Trophoblast cell (in vitro differentiated cells and primary cell): ENCODE data around the gene TBC1D8.

Experiments
- DNase-seq, 2 donors: peaks; one replicate each; pipeline ENCODE4 v3.0.0-alpha.2; 2016
- H2AFZ ChIP-seq: 2 replicates; pipeline ENCODE4 v1.6.1; 2013; ENCODE audit warnings: low read length, moderate library complexity, mild to moderate bottlenecking; ENCODE audit not compliant: insufficient read depth, poor library complexity
- H2AK5ac ChIP-seq: 2 replicates; pipeline ENCODE4 v1.6.1; 2013; ENCODE audit warnings: mild to moderate bottlenecking, low read length
- H2BK120ac ChIP-seq: 2 replicates; pipeline ENCODE4 v1.6.1; 2013; ENCODE audit warnings: low read length, mild to moderate bottlenecking, moderate library complexity; ENCODE audit not compliant: insufficient read depth, poor library complexity
- H2BK12ac ChIP-seq: 2 replicates; pipeline ENCODE4 v1.6.1; 2013; ENCODE audit warnings: mild to moderate bottlenecking, low read length, moderate library complexity
- H2BK5ac ChIP-seq: 2 replicates; pipeline ENCODE4 v1.6.1; 2013; ENCODE audit warnings: low read length, low read depth, moderate library complexity, mild to moderate bottlenecking; ENCODE audit not compliant: poor library complexity
- H3K14ac ChIP-seq: 2 replicates; pipeline ENCODE4 v1.6.1; 2013; ENCODE audit warnings: mild to moderate bottlenecking, low read length
- H3K18ac ChIP-seq: 2 replicates; pipeline ENCODE4 v1.6.1; 2013; ENCODE audit warnings: mild to moderate bottlenecking, low read length
- H3K23ac ChIP-seq: 2 replicates; pipeline ENCODE4 v1.6.1; 2013; ENCODE audit warnings: low read length
- H3K27ac ChIP-seq: 2 replicates; pipeline ENCODE4 v1.5.1; 2013; ENCODE audit warnings: low read depth, mild to moderate bottlenecking, inconsistent platforms, low read length, moderate library complexity
- H3K27me3 ChIP-seq: 2 replicates; pipeline ENCODE4 v1.6.1; 2013; ENCODE audit warnings: inconsistent platforms, mild to moderate bottlenecking, low read length, moderate library complexity; ENCODE audit not compliant: insufficient read depth
- H3K36me3 ChIP-seq, 2 experiments: 1 replicate in 1 of 2; 2 replicates in 1 of 2; pipeline ENCODE4 v1.6.1; 2013; ENCODE audit warnings: low read length in 2 of 2, mild to moderate bottlenecking in 2 of 2, moderate library complexity in 1 of 2; ENCODE audit not compliant: insufficient read depth in 2 of 2, control insufficient read depth in 1 of 2
- H3K4ac ChIP-seq: 2 replicates; pipeline ENCODE4 v1.6.1; 2013; ENCODE audit warnings: low read depth, mild to moderate bottlenecking, low read length, moderate library complexity
- H3K4me1 ChIP-seq, 2 experiments: 1 replicate in 1 of 2; 2 replicates in 1 of 2; pipeline ENCODE4 v1.6.1; 2013; ENCODE audit warnings: low read length in 2 of 2, mild to moderate bottlenecking in 2 of 2, moderate library complexity in 1 of 2; ENCODE audit not compliant: insufficient read depth in 2 of 2, control insufficient read depth in 1 of 2
- H3K4me2 ChIP-seq: 2 replicates; pipeline ENCODE4 v1.6.1; 2013; ENCODE audit warnings: inconsistent platforms, mild to moderate bottlenecking, low read length, moderate library complexity
- H3K4me3 ChIP-seq: 2 replicates; pipeline ENCODE4 v1.5.1; 2013; ENCODE audit warnings: mild to moderate bottlenecking, low read depth, low read length, inconsistent platforms
- H3K79me1 ChIP-seq: one replicate; pipeline ENCODE4 v1.6.1; 2013; ENCODE audit warnings: low read length
- H3K79me2 ChIP-seq: 2 replicates; pipeline ENCODE4 v1.6.1; 2013; ENCODE audit warnings: low read length, mild to moderate bottlenecking; ENCODE audit not compliant: control insufficient read depth, insufficient read depth, poor library complexity
- H3K9ac ChIP-seq: 2 replicates; pipeline ENCODE4 v1.6.1; 2013; ENCODE audit warnings: mild to moderate bottlenecking, low read length
- H3K9me3 ChIP-seq: 2 replicates; pipeline ENCODE4 v1.6.1; 2013; ENCODE audit warnings: low read depth, mild to moderate bottlenecking, control low read depth, inconsistent platforms, low read length; ENCODE audit not compliant: insufficient read depth
- H4K12ac ChIP-seq: 2 replicates; pipeline ENCODE4 v1.6.1; 2013; ENCODE audit warnings: low read depth, mild to moderate bottlenecking, low read length, moderate library complexity
- H4K8ac ChIP-seq: 2 replicates; pipeline ENCODE4 v1.6.1; 2013; ENCODE audit warnings: low read depth, mild to moderate bottlenecking, low read length, moderate library complexity
- H4K91ac ChIP-seq: one replicate; pipeline ENCODE4 v1.6.1; 2013; ENCODE audit warnings: low read depth, mild to moderate bottlenecking, low read length, moderate library complexity
- WGBS: extraction: QIAGEN DNeasy Blood & Tissue Kit; methylation state at CpG from one replicate; pipeline ENCODE4 v1.1.7; 2013; ENCODE audit warnings: missing lambda C conversion rate; ENCODE audit not compliant: insufficient read length, insufficient coverage; ENCODE audit errors: extremely low coverage; 5-methylcytosine and 5-hydroxymethylcytosine counted together

The TBC1D8 gene

GRCh38 chr2:100983201-100983600 lies 168.0 kb downstream of the TBC1D8 start:
- Histone ChIP-seq H4K12ac (no peak overlapping the region), H4K8ac (peak overlapping the region; percentile 33), H3K14ac (peak overlapping the region; percentile 13), H3K4ac (peak overlapping the region; percentile 15), H3K79me1 (peaks cover 25% of the 10 kb centered on the region), H3K18ac (peak overlapping the region; percentile 25), H3K4me2 (no peak overlapping the region), H2BK12ac (peak overlapping the region; percentile 94), H2BK120ac (no peak overlapping the region), H2AK5ac (peak overlapping the region; percentile 42), H3K4me3 (no peak overlapping the region), H3K27ac (no peak overlapping the region), H3K23ac (no peak overlapping the region), H3K79me2 (peaks cover 2% of the 10 kb centered on the region), H3K36me3 (no peaks in the 10 kb centered on the region), H3K9ac (no peak overlapping the region), H2AFZ (no peak overlapping the region), H3K9me3 (no peaks in the 10 kb centered on the region), H4K91ac (peak overlapping the region; percentile 80), H2BK5ac (peak overlapping the region; percentile 36), H3K4me1 (peaks cover 29% of the 10 kb centered on the region in 2 experiments), H3K27me3 (no peaks in the 10 kb centered on the region)
- no CpG with 5 or more reads among the region's 12 CpGs for WGBS
- DNase-seq: no peak

- Histone ChIP-seq H3K9ac (no peak overlapping the region), H3K36me3 (no peaks in the 10 kb centered on the region), H2AK5ac (peak overlapping the region; percentile 71), H2AFZ (no peak overlapping the region), H3K27me3 (no peaks in the 10 kb centered on the region), H3K18ac (peak overlapping the region; percentile 58), H3K9me3 (no peaks in the 10 kb centered on the region), H4K91ac (peak overlapping the region; percentile 88), H4K8ac (peak overlapping the region; percentile 47), H2BK120ac (peak overlapping the region; percentile 70), H3K4me1 (peaks cover 33% of the 10 kb centered on the region in 2 experiments), H3K23ac (no peak overlapping the region), H3K4me3 (no peak overlapping the region), H4K12ac (no peak overlapping the region), H3K79me1 (peaks cover 28% of the 10 kb centered on the region), H3K79me2 (peaks cover 2% of the 10 kb centered on the region), H3K27ac (no peak overlapping the region), H2BK5ac (no peak overlapping the region), H3K14ac (peak overlapping the region; percentile 47), H3K4me2 (no peak overlapping the region), H3K4ac (no peak overlapping the region), H2BK12ac (peak overlapping the region; percentile 90)
- DNase-seq: no peak
- WGBS: no CpG with 5 or more reads among the region's 8 CpGs
These were observed 168.7 kb downstream of the TBC1D8 start for GRCh38 chr2:100982431-100982861.

- Histone ChIP-seq H4K8ac (peak overlapping the region; percentile 17), H2AFZ (no peak overlapping the region), H2BK12ac (peak overlapping the region; percentile 81), H3K18ac (peak overlapping the region; percentile 63), H3K79me2 (peaks cover 2% of the 10 kb centered on the region), H3K36me3 (no peaks in the 10 kb centered on the region), H3K79me1 (peaks cover 36% of the 10 kb centered on the region), H2AK5ac (no peak overlapping the region), H3K4me3 (no peak overlapping the region), H2BK120ac (peak overlapping the region; percentile 70), H3K9ac (no peak overlapping the region), H3K23ac (no peak overlapping the region), H3K4me1 (peaks cover 42 to 45% of the 10 kb centered on the region in 2 experiments), H3K4ac (no peak overlapping the region), H4K12ac (no peak overlapping the region), H3K27me3 (no peaks in the 10 kb centered on the region), H4K91ac (peak overlapping the region; percentile 88), H3K9me3 (no peaks in the 10 kb centered on the region), H3K4me2 (peak overlapping the region; percentile 38), H2BK5ac (peak overlapping the region; percentile 42), H3K27ac (peak overlapping the region; percentile 88), H3K14ac (peak overlapping the region; percentile 39)
- DNase-seq: peak in 1 of 2 donors; percentile 77
- no CpG with 5 or more reads among the region's 2 CpGs for WGBS
These were observed 170.2 kb downstream of the TBC1D8 start for GRCh38 chr2:100981011-100981410.

- Histone ChIP-seq H3K27me3 (no peaks in the 10 kb centered on the region), H2AK5ac (no peak overlapping the region), H4K12ac (no peak overlapping the region), H3K23ac (no peak overlapping the region), H3K9me3 (no peaks in the 10 kb centered on the region), H4K91ac (peak overlapping the region; percentile 58), H3K4me3 (no peak overlapping the region), H2AFZ (no peak overlapping the region), H3K27ac (no peak overlapping the region), H3K79me1 (peaks cover 39% of the 10 kb centered on the region), H3K79me2 (peaks cover 2% of the 10 kb centered on the region), H3K4me2 (no peak overlapping the region), H2BK120ac (no peak overlapping the region), H2BK5ac (no peak overlapping the region), H3K14ac (no peak overlapping the region), H3K4me1 (peaks cover 45 to 47% of the 10 kb centered on the region in 2 experiments), H2BK12ac (peak overlapping the region; percentile 61), H3K4ac (no peak overlapping the region), H4K8ac (no peak overlapping the region), H3K18ac (no peak overlapping the region), H3K9ac (no peak overlapping the region), H3K36me3 (no peaks in the 10 kb centered on the region)
- peak in 1 of 2 donors; percentile 57 for DNase-seq
- 100% methylated on average over 1 of the region's 12 CpGs for WGBS
These were observed 171.1 kb downstream of the TBC1D8 start for GRCh38 chr2:100980046-100980445.
